HG03520 (cell line): ENCODE results near the gene BFAR.
"Not testable (repeated sequence)": the region's sequence is repeated elsewhere in the genome, so short reads cannot be mapped to it uniquely, and the experiment has no call there.

Source experiments
- ATAC-seq: cut with Tn5 transposase; IDR thresholded peaks from one replicate; pipeline ENCODE4 v1.9.1; 2021; ENCODE audit warnings: mild to moderate bottlenecking, moderate library complexity; ENCODE audit not compliant: unreplicated experiment

BFAR gene

GRCh38 chr16:14635395-14636165 lies 2.8 kb downstream of the BFAR start:
- ATAC-seq = no peak

- not testable (repeated sequence) for ATAC-seq
Measured at GRCh38 chr16:14636179-14636950, 3.6 kb downstream of the BFAR start.

- ATAC-seq = not testable (repeated sequence)
Measured at GRCh38 chr16:14636951-14637240, 4.1 kb downstream of the BFAR start.

- no peak for ATAC-seq
Measured at GRCh38 chr16:14640538-14640937, 7.8 kb downstream of the BFAR start.

- ATAC-seq = no peak
Measured at GRCh38 chr16:14641206-14641605, 8.5 kb downstream of the BFAR start.

DNA sequence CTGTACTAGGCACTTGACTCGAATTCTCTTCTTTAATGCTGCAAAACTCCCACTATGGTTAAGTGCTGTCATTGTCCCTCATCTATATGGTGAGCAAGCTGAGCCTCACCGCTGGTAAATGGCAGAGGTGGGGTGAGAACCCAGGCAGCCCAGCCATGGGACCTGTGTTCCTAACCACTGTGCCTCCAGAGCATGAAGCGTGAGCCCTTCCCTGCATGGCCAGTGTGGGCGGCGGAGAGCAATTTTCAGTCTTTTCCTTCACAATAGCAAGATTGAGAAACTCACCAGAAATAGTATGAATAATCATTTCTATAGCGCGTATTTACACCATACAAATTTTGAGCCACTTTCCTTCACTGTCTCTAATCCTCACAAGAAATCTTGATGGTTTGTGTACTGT lies 9.2 kb downstream of the BFAR start:
- no peak for ATAC-seq

DNA sequence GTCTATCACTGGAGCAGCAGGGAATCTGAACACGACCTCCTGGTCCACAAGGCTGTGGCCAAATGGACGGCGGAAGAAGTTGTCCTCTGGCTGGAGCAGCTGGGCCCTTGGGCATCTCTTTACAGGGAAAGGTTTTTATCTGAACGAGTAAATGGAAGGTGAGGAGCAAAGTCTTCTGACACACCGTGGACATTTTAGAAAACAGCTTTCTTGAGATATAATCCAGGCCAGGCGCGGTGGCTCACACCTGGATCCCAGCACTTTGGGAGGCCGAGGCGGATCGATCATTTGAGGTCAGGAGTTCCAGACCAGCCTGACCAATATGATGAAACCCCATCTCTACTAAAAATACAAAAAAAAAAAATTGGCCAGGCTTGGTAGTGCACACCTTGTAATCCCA lies 17.1 kb downstream of the BFAR start:
- ATAC-seq = no peak

DNA sequence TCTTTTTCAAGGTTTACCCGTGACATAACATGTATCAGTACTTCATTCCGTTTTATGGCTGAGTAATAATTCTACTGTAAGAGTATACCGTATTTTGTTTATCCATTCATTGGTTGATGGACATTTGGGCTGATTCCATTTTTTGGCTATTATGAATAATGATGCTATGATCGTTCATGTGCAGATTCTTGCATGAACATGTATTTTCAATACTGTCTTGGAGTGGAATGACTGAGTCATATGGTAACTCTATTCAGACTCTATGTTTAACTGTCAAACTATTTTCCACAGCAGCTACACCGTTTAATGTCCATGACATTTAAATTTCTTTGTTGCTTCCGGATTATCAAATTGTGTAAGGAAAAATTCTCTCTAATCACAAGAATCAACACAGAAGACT lies 17.9 kb downstream of the BFAR start:
- no peak for ATAC-seq

DNA sequence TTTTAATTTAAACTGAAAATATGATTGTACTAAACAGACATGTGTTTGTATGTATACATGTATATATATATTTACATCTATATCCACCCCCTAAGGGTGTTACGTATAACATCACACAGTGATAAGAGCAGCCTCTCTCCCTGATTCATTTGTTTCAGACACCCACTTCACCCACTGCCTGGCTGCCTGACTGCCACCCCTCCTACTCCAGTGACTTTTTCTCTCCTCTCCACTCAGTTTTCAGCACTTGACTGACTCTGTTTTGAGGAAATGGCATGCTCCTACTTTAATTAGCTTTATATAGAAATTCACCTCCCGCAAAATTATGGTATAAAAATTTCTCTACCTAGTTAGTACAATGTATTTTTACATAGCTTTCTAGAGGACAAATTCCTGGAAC lies 20.0 kb downstream of the BFAR start:
- ATAC-seq = no peak

- no peak for ATAC-seq
Measured at GRCh38 chr16:14658063-14658462, 25.3 kb downstream of the BFAR start.

DNA sequence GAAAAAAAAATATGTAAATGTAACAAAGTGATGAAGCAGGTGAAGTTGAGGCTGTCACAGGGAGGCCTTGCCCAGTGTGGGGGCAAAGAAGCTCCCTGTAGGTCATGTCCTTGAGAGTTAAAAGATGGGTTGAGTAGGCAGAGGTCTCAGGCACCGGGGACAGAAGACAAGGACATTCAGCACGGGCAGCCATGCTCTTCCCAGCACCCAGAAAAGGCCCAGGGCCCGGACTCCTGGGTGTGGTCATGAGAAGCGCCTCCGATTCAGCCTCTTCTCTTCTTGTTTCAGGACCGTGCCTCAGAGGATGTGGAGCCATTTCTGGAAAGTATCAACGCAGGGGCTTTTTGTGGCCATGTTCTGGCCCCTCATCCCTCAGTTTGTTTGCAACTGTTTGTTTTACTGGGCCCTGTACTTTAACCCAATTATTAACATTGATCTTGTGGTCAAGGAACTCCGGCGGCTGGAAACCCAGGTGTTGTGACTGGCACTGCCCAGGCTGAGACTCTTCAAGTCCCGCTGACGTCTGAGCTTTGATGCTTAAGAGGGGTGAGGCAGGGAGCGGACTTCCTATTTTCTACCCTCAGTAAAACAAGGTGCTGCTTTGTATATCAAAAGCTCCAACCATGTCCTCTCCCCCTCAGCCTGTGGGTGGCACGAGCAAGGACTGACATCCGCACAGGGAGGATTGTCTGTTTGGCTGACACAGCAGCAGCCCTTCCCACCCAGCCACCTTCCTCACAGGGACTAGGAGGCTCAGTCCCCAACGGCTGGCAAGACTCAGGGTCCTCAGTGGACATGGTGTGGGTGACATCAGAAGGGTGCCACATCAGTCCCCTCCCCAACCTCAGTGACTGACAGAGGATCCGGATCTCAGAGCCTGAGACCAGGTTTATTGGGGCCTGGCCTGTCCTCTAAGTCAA lies 34.9 kb downstream of the BFAR start:
- no peak for ATAC-seq

DNA sequence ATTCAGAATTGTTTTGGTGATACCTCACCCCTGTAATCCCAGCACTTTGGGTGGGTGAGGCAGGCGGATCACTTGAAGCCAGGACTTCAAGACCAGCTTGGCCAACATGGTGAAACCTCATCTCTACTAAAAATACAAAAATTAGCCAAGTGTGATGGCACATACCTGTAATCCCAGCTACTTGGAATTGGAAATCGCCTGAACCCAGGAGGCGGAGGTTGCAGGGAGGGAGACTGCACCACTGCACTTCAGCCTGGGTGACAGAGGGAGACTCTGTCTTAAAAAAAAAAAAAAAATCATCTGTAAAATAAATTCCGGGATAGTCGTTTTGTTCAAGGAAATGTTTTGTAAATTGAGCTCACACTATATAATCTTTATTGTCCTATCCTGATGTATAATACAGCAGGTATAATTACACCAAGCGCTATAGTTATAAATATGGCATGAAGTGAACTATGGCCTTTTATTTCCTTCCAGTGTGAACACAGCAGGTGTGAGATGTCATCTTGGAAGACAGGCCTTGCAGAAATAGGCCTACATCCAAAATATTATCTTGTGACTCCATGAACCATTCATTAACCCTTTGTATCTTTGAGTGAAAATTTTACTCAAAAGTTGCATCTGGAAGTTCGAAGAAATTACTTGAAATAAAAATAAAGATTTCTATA lies 35.9 kb downstream of the BFAR start:
- ATAC-seq = no peak

DNA sequence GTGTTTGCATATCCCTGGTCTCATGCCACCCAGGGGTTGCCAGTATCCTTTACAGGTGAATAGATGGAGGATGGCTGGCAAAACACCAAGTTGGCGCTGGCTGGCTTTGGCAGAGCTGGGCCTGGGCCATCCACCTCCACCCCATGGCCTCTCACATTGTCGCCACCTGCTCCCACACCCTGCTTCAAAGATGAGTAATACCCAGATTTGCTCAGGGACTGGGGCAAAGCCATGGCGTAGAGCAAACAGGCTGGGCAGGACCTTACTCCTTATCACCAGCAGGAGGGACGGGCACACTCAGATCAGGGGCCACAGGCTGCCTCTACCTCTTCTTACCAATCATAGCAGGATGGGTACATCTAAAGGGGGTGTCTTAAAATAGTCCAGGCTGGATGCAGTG lies 37.0 kb downstream of the BFAR start:
- ATAC-seq = no peak

- peak; percentile 82 for ATAC-seq
Measured at GRCh38 chr16:14672403-14672971, 39.7 kb downstream of the BFAR start.

- no peak for ATAC-seq
Measured at GRCh38 chr16:14676633-14677032, 43.9 kb downstream of the BFAR start.

DNA sequence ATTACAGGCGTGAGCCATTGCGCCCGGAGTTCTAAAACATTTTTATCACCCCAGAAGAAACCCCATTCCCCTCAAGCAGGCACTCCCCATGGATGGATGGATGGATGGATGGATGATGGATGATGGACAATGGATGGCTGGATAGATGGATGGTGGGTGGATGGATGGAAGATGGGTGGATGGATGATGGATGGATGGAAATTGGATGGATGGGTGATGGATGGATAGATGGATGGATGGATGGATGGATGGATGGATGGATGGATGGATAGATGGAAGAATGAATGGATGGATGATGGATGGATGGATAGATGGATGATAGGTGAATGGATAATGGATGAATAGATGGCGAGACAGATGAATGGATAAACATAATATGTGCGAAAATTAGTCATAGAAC lies 44.9 kb downstream of the BFAR start:
- ATAC-seq = no peak

DNA sequence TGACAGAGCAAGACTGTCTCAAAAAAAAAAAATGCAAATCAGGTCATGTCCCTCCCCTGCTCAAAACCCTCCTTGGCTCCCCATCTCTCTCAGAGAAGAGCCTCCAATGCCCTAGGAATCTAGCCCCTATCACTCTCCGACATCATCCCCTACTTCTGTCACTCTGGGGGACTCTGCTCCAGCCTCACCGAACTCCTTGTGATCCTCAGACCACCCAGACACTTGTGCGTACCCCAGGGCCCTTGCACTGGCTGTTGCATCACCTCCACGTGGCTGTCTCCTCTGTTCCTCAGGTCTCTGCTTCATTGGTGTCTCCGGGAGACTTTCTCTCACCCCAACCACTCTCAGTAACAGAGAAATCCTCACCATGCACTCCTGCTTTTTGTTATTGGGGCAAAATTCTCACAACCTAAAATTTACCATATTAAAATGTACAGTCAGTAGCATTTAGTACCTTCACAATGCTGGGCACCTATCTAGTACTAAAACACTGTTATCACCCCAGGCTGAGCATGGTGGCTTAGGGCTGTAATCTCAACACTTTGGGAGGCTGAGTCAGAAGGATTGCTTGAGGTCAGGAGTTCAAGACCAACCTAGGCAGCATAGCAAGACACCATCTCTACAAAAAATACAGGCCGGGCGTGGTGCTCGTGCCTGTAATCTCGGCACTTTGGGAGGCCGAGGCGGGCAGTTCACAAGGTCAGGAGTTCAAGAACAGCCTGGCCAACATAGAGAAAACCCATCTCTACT lies 46.2 kb downstream of the BFAR start:
- ATAC-seq = no peak

DNA sequence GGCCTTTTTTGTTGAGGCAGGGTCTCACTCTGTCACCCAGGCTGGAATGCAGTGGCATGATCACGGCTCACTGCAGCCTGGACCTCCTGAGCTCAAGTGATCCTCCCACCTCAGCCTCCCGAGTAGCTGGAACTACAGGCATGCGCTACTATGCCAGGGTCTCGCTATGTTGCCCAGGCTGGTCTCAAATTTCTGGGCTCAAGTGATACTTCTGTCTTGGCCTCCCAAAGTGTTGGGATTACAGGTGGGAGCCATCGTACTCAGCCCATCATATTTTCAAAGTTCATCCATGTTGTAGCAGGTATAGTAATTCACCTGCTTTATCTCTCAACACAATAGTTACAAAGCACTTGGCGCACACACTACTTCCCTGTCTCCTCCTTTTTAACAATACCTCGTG lies 47.6 kb downstream of the BFAR start:
- ATAC-seq = not testable (repeated sequence)

DNA sequence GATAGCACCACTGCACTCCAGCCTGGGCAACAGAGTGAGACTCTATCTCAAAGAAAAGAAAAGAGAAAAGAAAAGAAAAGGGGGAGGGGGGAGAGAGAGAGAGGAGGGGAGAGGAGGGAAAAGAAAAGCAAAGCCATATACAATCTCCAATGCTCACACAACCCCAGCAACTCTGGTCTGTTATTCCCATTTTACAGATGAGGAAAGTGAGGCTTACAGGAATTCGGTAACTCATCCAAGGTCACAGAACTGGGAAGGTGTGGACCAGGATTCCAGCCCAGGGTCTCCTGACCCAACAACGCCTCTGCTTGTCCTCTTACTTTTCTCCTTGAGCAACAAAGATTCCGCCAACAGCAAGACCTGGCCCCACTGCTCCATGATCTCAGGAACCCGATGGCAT lies 48.4 kb downstream of the BFAR start:
- no peak for ATAC-seq

DNA sequence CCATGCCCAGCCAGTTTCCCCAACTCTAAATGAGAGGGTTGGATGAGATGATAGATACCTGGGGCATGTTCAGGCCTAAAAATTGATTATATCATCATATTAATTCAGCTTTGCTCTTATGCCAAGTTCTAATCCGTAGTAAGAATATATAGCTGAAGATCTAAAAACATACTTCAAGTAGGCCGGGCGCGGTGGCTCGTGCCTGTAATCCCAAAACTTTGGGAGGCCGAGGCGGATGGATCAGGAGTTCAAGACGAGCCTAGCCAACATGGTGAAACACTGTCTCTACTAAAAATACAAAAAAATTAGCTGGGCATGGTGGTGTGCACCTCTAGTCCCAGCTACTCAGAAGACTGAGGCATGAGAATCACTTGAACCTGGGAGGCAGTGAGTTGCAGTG lies 49.4 kb downstream of the BFAR start:
- no peak for ATAC-seq
